Measurements from ENCODE around the gene CDYL. TPM values are rescaled to one million over a fixed set of nuclear protein-coding genes. Genes with fewer than 3 reads are reported as not detected.

The CDYL gene
- total and polyA plus RNA-seq, 2 of the 4 experiments (the other 2 are of a cell fraction) = 14.2 to 92.1 TPM

DNA sequence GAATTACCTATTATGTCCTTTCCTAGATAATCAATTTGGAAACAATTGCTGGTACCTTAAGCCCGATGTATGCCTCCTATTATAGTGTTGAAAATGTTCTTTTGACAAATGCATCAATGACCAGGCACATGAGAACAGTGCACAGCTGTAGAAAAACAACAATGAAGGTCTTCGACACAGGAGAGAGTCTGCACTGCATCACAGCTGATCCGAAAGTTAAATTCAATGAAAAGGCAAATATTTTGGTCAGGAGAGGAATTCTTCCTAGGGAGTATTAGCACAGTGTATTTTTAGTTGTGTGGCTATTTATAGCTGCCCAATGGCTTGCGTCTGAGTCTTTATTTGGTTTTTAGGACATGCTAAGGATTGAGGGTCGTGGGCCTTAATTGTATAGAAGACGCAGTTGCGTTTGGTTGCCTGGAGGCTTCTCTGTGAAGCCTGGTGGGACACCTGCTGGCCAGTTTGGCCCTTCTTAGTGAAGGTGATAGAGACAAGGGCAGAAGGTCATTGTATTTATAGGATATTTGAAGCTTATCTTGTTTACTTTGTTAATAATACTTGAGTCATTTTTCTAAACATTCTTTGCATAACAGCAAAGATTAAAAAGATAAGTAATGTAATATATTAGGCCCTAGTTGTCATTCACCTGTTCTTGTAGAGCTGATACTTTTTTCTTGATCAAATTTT lies 72.3 kb downstream of the CDYL start:
- intact Hi-C loops (cut with micrococcal nuclease) (no loop called here), dilution Hi-C loops (cut with HindIII; ENCODE audit: low sequenced_read_pairs, unreplicated experiment) (no loop called here)
- no peak for ATAC-seq (ENCODE audit: low read depth)

More for the DNA sequence above, 72.3 kb downstream of the CDYL start:
- TF ChIP-seq RAD21 (IDR thresholded peaks at IDR 0.05; ENCODE audit: low read length) (peak; percentile 40), MAFK (IDR thresholded peaks at IDR 0.05; ENCODE audit: low read depth, low read length) (no peak), CTCF (conservative IDR thresholded peaks at IDR 0.05; ENCODE audit: low read depth, low read length) (peak; percentile 24; the same call in 1 of the 2 replicates)
- Histone ChIP-seq H2BK120ac (ENCODE audit: low read depth, low read length) (no peak overlapping the region), H3K14ac (replicated peaks; ENCODE audit: low read depth, low read length) (no peak overlapping the region), H4K8ac (ENCODE audit: low read depth in 2 of 2, low read length in 2 of 2) (no peak overlapping the region), H4K5ac (ENCODE audit: low read depth, low read length) (no peak overlapping the region), H4K91ac (ENCODE audit: insufficient read depth, low read depth, low read length) (no peak overlapping the region), H3K4me2 (ENCODE audit: low read depth, low read length) (no peak overlapping the region), H2BK5ac (ENCODE audit: low read depth, low read length, poor library complexity, severe bottlenecking) (no peak overlapping the region), H3K4me1 (ENCODE audit: control insufficient read depth, insufficient read depth, low read length) (no peaks in the 10 kb centered on the region; the same call in 1 of the 2 replicates), H3K9ac (ENCODE audit: low read depth, low read length) (no peak overlapping the region), H2AK9ac (replicated peaks; ENCODE audit: low read depth, low read length, poor library complexity) (no peak overlapping the region), H3K56ac (ENCODE audit: extremely low read depth, insufficient read depth, low read length) (no peak overlapping the region), H3K4ac (ENCODE audit: low read depth, low read length) (no peak overlapping the region), H2BK20ac (ENCODE audit: low read depth, low read length) (no peak overlapping the region), H3K9me1 (ENCODE audit: insufficient read depth, low read length) (peaks cover 7% of the 10 kb centered on the region), H2BK15ac (ENCODE audit: low read depth, low read length) (no peak overlapping the region), H2AK5ac (ENCODE audit: low read depth, low read length) (no peak overlapping the region), H2AFZ (replicated peaks; ENCODE audit: low read length, poor library complexity) (no peak overlapping the region), H4K20me1 (ENCODE audit: insufficient read depth, low read length) (peaks cover 68% of the 10 kb centered on the region), H3K27me3 (ENCODE audit: control insufficient read depth, insufficient read depth, low read length) (no peaks in the 10 kb centered on the region), H3K9me3 (ENCODE audit: control insufficient read depth, insufficient read depth, low read length) (peaks cover 11% of the 10 kb centered on the region), H3K79me1 (ENCODE audit: low read depth in 1 of 2, low read length in 2 of 2) (peaks cover 43 to 66% of the 10 kb centered on the region in 2 experiments), H3K36me3 (ENCODE audit: control insufficient read depth, insufficient read depth, low read length) (peaks cover 2% of the 10 kb centered on the region; the same call in 1 of the 2 replicates), H3K4me3 (ENCODE audit: insufficient read depth, low read depth, low read length) (no peak overlapping the region), H3K18ac (ENCODE audit: low read depth, low read length) (no peak overlapping the region), H3K27ac (ENCODE audit: insufficient read depth, low read length) (no peak overlapping the region), H3K23ac (ENCODE audit: low read depth, low read length) (no peak overlapping the region)
- no TSS peak for BruUV-seq (replicated peaks)
- 67% methylated on average over 3 of the region's 7 CpGs; no CpG with 5 or more reads in 1 of the 2 experiments for WGBS, 2 experiments (ENCODE audit: extremely low coverage in 2 of 2, insufficient read length in 1 of 2)
- CTCF ChIA-PET = no interaction called here
- DNase-seq = no peak
- POLR2A ChIA-PET (ENCODE audit: unreplicated experiment) = no interaction called here
- in situ Hi-C loops (cut with MboI; ENCODE audit: low sequenced_read_pairs) = no loop called here

All from IMR-90 (cell line).